WTC11 (cell line): ENCODE results near the gene PRXL2B.

ENCODE experiments used
- CREB1 ChIP-seq: sonication (generic); formaldehyde crosslinking; IDR thresholded peaks from 2 replicates; pipeline ENCODE4 v1.8.0; 2023; ENCODE audit warnings: mild to moderate bottlenecking, missing genetic modification reagents
- CTCF ChIP-seq: fragments of 200-600 bp; IDR thresholded peaks from 2 replicates; pipeline ENCODE4 v1.8.0; 2022; ENCODE audit warnings: antibody characterized with exemption
- E2F4 ChIP-seq: sonication (generic); formaldehyde crosslinking; IDR thresholded peaks from 2 replicates; pipeline ENCODE4 v1.8.1; 2022; ENCODE audit warnings: low read depth, mild to moderate bottlenecking, moderate library complexity, missing genetic modification reagents, borderline replicate concordance
- FOXP1 ChIP-seq: sonication (generic); formaldehyde crosslinking; IDR thresholded peaks from 2 replicates; pipeline ENCODE4 v1.8.0; 2022; ENCODE audit warnings: missing genetic modification reagents, mild to moderate bottlenecking, moderate library complexity, borderline replicate concordance
- HMGXB4 ChIP-seq: sonication (generic); formaldehyde crosslinking; IDR thresholded peaks from 2 replicates; pipeline ENCODE4 v1.8.1; 2023; ENCODE audit warnings: mild to moderate bottlenecking, moderate library complexity, missing genetic modification reagents
- JUN ChIP-seq: sonication (generic); formaldehyde crosslinking; IDR thresholded peaks from 2 replicates; pipeline ENCODE4 v1.8.0; 2023; ENCODE audit warnings: mild to moderate bottlenecking, missing genetic modification reagents
- NR3C1 ChIP-seq: sonication (generic); formaldehyde crosslinking; conservative IDR thresholded peaks from 2 replicates; pipeline ENCODE4 v1.8.1; 2023; ENCODE audit warnings: low read depth, mild to moderate bottlenecking, missing genetic modification reagents
- PRDM15 ChIP-seq: sonication (generic); formaldehyde crosslinking; IDR thresholded peaks from 2 replicates; pipeline ENCODE4 v1.8.0; 2022; ENCODE audit warnings: missing genetic modification reagents
- RELA ChIP-seq: sonication (generic); formaldehyde crosslinking; IDR thresholded peaks from 2 replicates; pipeline ENCODE4 v1.8.1; 2022; ENCODE audit warnings: missing genetic modification reagents, mild to moderate bottlenecking, borderline replicate concordance
- SMAD3 ChIP-seq: sonication (generic); formaldehyde crosslinking; IDR thresholded peaks from 2 replicates; pipeline ENCODE4 v1.8.0; 2022; ENCODE audit warnings: missing genetic modification reagents, mild to moderate bottlenecking, borderline replicate concordance
- STAT6 ChIP-seq: sonication (generic); formaldehyde crosslinking; conservative IDR thresholded peaks from 2 replicates; pipeline ENCODE4 v1.8.1; 2023; ENCODE audit warnings: mild to moderate bottlenecking, low read depth, missing genetic modification reagents, moderate library complexity
- TEAD1 ChIP-seq: sonication (generic); formaldehyde crosslinking; IDR thresholded peaks from 2 replicates; pipeline ENCODE4 v1.8.0; 2022; ENCODE audit warnings: mild to moderate bottlenecking, missing genetic modification reagents
- USF1 ChIP-seq: sonication (generic); formaldehyde crosslinking; IDR thresholded peaks from 2 replicates; pipeline ENCODE4 v1.8.0; 2022; ENCODE audit warnings: mild to moderate bottlenecking, missing genetic modification reagents
- USF2 ChIP-seq: sonication (generic); formaldehyde crosslinking; IDR thresholded peaks from 2 replicates; pipeline ENCODE4 v1.8.1; 2023; ENCODE audit warnings: mild to moderate bottlenecking, missing genetic modification reagents, moderate library complexity

- TF ChIP-seq CTCF (no peak), RELA (no peak), E2F4 (no peak), FOXP1 (no peak), PRDM15 (peak; percentile 96), SMAD3 (CRISPR knock-in tag) (no peak), STAT6 (CRISPR knock-in tag) (no peak), USF2 (CRISPR knock-in tag) (no peak), CREB1 (CRISPR knock-in tag) (no peak), TEAD1 (CRISPR knock-in tag) (0 out of 2 replicates have a peak, but pooled peaks have one; percentile 38), HMGXB4 (no peak), USF1 (no peak), JUN (no peak), NR3C1 (CRISPR knock-in tag) (no peak)
These were observed at the start of gene PRXL2B for GRCh38 chr1:2586154-2587070.
